ENCODE data around the gene C11orf16.
A peak's percentile ranks its signal among the peaks of the same experiment; 100 is the strongest.
"Not testable (repeated sequence)": the region's sequence is repeated elsewhere in the genome, so short reads cannot be mapped to it uniquely, and the experiment has no call there.

C11orf16 gene, protein sequence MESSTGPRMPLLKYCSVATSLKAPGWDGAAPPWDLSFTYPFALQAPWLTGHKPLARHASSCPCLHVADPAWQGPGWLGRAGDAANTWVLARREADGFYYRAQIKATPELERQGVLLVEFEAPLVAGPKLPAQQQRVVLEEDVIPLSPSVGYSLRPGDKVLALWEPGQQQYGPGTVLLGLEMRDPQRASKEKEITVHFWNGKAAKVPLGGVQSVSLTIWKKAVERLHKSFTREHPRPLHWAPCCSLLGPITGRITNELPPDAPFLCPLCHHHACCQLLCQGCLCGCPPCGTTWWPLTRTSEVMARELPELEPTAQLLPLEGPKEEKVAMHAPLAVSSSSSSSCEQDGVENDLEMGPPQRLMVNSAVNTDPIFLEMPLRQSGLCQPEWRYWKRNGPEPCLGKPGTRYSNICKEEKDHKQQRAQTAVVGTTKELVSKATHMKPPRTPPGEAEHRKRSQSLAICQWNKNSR

DNA sequence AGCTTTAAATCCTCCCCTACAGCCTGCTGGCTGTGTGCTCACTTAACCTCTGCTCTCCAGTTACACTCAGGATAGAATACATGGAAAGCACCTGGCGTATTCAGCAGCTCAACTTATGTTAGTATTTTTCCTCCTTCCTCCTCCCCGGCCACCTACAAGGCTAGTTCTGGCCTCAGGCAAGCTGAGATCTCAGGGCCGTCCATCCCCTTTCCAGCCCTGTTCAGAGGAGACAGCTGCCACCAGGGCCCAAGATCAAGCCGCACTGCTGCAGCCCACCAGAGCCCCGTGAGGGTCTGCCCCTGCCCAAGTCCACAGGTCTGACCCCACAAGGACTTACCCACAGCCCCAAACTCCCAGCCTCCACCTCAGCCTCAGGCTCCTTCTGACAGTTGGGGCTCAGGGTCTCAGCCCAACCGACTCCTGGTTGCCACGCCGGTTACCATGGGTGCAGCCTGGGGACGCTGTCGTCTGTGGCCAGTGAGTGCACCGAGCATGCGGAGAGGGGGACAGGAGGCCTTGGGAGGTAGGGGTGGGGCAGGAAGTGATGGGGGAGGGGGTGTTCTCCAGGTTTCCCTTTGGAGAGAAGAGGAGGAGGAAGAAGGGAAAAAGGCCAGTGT is at the start of gene C11orf16:
Gene C11orf16, minus strand, starts transcription at position 384 of the 617 bp plus-strand sequence. CDS start 639 bp downstream, outside the sequence.
- no peak for DNase-seq (ENCODE audit: low spot score)
- FAIRE-seq = no peak

DNA sequence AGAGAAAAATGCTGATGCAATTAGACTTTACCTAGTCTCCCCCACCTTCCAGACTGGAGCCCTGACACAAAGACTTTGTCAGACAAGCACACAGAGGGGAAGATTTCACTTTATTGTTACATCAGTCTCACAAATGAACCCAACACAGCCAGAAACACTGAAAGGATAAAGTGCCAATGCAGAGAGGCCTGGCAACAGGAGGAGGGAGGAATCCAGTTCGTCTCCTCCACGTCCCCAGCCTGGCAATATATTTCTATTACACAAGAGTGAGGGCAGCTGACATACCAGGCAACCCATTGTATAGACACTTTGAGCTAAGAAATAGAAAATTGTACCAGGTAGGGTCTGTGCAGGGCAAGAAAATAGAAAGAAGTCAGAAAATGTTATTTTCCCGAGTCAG is 47.7 kb upstream of the C11orf16 start:
- DNase-seq (ENCODE audit: low spot score) = no peak
- no peak for FAIRE-seq

DNA sequence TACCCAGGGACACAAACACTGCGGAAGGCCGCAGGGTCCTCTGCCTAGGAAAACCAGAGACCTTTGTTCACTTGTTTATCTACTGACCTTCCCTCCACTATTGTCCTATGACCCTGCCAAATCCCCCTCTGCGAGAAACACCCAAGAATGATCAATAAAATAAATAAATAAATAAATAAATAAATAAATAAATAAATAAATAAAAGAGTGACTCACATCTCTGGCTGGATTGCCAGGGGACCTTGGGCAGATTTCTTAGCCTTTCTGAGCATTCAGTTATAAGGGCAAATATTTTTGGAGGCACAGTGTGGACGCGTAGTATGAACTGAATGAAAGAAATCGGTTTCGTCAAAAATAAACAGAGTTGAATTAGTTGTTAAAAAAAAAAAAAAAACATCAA is 46.6 kb upstream of the C11orf16 start:
- not testable (repeated sequence) for DNase-seq (ENCODE audit: low spot score)

DNA sequence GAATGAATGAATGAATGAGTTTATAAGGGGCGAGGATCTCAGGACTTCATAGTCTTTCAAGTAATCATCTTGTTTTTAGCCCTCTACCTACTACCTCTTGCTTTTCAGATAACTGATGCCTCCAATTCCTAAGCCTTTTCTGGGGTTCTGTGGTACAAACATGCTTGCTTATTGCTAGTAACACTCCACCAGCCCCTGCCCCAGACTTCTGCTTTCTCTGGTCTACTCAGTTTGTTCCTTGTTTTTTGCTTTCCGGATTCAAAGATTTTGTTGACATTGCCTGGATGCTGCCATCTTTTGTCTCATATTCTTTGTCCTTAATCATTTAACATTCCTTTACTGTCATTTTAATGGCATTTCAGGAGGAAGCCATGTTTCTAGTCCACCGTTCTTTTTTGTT is 40.4 kb upstream of the C11orf16 start:
- DNase-seq (ENCODE audit: low spot score) (no peak), FAIRE-seq (no peak)

More for the DNA sequence above, 46.6 kb upstream of the C11orf16 start:
- FAIRE-seq = not testable (repeated sequence)

DNA sequence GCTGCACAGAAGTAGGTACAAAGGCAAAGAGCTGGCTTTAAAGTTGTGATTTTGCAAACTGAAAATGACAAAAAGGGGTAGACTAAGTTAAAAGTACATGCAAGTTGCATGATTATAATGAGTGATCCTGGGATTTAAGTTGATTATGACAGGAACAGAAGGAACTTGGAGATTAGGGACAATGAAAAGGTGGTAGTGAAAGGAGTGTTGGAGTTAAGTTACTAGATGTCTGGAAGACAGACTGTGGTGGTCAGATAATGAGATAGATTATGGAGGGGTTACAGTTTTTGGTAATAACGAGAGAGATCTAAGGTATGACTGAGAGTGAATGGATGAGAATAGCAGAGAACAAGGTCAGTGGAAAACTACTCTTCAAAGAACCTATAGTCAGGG is 39.2 kb upstream of the C11orf16 start:
- FAIRE-seq (no peak), DNase-seq (ENCODE audit: low spot score) (no peak)

DNA sequence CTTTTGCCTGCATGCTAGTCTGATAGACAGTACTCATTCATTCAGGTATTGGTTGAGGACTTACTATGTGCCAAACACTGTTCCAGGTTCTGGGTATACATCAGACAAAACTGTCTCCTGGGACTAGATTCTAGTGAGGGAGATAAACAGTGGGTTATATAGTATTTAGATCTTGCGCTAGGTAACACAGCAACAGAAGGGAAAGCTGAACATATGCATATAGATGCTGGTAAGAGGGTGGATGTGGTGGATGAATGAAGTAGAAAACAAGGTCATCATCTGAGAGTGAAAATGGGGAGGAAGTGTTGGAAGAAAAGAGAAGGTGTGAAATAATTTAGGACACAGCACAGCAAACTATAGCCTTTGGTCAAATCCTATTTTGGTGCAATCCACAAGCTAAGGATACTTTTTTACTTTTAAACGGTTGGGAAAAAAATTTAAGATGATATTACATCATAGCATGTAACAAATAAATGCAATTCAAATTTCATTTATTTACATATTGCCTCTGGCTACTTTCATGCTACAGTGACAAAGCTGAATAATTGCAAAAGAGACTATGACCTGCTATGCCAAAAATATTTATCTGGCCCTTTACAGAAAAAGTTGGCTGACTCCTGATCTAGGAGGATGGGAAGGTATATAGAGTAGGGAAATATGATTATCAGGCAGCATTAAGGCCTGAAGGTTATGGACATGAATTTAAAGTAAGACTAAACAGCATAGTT is 38.6 kb upstream of the C11orf16 start:
- FAIRE-seq (no peak), DNase-seq (ENCODE audit: low spot score) (no peak)

DNA sequence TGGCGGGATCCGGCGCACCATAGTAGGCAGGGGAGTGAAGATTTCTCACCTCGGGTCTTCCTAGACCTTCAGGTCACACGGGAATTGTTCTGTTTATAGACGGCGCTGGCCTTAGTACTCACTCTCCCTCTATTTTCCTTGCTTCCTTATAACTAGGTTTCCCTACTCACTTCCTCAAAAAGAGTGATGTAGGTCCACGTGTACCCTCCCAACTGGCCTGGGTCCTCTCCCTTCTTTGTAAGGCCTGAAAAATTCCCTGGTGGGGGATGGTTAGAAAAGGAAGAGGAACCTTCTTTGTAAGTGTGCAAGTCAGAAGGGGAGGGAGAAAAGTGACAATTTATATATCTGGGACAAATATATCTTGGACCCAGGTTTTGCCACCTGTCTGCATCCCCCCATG is 34.4 kb upstream of the C11orf16 start:
- FAIRE-seq (no peak), DNase-seq (ENCODE audit: low spot score) (no peak)

DNA sequence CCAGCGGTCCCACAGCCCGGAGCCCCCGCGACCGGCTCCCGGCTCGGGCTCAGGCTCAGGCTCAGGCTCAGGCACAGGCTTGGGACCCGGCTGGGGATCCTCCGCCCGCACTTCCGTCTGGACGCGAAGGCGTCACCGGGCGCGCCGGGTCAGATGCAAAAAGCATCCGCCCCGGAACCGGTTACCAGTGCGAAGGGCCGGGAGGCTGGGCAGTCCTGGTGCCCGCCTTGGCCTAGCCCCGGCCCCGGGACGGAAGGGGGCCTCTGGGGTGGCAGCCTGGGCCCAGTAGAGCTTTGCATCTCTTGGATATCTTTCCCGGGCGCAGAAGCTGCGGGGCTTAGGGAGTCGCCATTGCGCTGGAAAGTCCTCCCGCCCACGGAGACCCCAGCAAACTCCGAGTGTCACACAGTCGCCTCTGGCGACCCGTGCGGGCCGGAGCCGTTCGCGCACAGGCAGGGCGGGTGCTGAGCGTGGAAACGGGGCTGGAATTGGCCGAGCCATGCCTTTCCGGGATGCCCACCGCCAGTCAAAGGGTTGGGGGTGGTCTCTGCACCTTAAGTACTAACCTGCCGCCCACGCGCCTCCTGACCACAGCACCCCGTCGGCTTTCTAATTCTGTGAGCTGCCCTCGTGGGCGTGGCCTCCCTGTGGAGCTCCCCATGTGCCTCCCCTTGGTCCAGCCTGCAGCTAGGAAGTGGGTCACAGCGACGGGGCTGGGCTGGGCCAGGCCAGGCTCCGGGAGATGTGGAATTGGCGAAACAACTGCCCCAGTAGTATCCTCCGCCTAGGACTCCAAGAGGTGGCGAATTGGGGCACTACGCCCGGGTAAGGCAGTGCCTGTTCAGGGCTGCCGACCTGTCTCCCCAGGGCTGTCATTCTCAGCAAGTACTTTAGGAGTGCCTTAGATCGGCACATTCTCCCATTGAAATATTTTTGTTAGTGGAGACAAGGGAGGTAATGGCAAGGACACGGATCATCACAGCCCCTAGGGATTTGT is 31.9 kb upstream of the C11orf16 start, which contains the start of gene TMEM9B:
Gene TMEM9B, minus strand, starts transcription at position 119 of the 997 bp plus-strand sequence. CDS start 129 bp downstream, outside the sequence.
- no peak for FAIRE-seq
- peak; percentile 63 for DNase-seq (ENCODE audit: low spot score)

DNA sequence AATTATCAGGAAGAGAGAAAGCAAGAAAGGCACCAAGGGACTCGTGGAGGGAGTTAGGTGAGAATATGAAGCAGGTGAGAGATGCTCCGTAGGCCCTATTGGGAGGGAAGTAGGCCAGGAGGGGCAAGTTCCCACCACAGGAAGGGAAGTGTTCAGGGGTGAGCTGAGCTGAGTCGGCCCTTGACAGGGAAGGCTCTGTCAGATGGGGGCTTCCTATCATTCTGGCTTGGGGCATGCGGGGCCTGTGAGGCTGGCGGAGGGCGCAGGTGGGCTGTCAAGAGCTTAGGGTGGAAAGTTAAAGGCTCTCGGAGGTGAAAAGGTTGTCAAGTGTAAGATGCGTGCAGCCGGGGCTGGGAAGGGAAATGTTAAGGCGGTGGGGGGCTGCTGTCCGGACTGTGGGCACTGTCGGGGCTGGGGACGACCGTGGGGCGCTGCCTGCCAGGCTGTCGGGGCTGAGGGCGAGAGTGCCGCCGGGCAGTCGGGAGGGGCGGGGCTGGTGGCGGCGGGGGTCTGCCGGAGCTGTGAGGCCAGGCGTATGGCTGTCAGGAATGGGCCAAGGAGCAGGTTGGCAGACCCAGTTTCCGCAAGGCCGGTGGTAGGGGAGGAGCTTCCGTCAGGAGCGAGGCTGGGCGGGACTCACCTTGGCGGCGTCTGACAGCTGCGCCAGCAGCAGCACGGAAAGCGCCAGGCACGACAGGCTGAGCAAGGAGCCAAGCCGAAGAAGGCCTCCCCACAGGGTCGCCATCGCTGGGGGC is 31.0 kb upstream of the C11orf16 start:
- FAIRE-seq (no peak), DNase-seq (ENCODE audit: low spot score) (peak; percentile 40)

DNA sequence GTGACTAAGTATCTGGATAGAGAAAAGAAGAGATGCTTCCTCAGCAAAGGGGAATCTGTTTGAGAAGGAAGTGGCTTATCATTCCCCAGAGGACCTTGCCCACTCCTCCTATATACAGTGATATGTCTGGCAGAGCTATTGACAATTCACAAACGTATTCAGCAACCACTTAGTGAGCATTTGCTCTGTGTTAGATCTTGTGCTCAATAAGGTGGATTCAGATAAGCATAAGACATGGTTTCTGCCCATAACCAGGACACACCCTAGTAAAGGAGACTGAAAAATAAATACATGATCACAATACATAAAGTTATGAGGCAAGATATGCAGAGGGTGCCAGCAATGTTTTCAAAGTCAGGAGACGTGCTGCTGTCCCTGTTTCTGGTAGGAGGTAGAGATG is 30.1 kb upstream of the C11orf16 start:
- FAIRE-seq (no peak), DNase-seq (ENCODE audit: low spot score) (no peak)

DNA sequence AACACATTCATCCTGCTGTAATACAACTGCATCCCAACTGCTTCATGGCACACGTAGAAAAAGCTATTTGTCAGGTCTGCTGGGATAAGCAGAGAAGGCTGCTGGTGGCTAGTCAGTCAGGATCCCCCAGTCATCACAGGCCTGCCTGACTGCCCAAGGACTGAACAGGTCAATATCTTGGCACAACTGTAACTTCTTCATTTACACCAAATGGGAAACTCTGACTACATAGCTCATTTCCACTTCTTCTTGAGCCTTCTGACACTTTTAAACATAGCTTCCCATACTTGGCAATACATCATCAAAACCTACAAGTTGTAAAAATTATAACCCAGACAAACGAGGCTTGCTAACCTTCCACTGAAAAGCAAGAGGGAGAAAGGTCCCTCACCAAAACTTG is 28.7 kb upstream of the C11orf16 start:
- no peak for DNase-seq (ENCODE audit: low spot score)
- no peak for FAIRE-seq

DNA sequence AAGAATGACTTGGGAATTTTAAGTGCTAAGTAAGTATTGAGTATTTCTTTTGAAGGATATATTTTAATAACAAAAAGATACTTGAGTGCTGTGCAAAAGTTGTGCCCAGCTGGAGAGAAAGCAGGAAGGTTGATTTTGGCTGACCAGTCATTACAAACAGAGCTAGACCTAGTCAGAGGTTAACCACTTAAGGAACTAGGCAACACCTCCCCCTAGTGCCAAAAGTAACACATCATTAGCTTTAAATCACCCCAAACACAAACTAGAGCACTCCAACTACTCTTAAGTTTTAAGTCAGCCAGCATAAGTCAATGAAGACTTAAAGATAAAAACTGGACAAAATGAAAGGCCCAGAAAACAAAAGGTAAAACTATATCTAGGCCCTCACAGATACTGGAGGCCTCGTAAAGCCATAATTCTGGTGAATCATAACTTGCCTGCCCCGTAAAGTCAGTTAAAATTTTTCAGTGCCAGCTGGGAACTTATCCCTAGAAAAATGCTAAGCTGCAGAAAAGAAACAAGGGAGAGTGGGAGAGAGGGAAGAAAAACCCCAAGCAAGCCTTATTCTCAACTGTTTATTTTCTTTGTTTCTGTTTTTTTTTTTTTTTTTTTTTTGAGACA is 26.9 kb upstream of the C11orf16 start:
- DNase-seq (ENCODE audit: low spot score) (peak; percentile 60), FAIRE-seq (peak; percentile 76)

DNA sequence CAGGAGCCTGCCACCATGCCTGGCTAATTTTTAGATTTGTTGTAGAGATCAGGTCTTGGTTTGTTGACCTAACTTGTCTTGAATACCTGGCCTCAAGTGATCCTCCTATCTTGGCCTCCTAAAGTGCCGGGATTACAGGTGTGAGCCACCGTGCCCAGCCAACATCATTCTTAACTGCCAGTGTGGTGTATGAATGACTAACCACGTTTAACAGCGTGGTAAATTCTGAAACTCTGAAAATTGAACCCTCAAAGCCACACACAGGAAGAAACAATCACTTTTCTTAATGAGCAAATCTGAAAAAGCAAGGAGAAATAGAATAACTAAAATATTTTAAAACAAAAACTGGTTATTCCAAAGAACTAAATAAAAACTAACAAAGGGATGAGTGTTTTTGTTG is 24.1 kb upstream of the C11orf16 start:
- FAIRE-seq = no peak

DNA sequence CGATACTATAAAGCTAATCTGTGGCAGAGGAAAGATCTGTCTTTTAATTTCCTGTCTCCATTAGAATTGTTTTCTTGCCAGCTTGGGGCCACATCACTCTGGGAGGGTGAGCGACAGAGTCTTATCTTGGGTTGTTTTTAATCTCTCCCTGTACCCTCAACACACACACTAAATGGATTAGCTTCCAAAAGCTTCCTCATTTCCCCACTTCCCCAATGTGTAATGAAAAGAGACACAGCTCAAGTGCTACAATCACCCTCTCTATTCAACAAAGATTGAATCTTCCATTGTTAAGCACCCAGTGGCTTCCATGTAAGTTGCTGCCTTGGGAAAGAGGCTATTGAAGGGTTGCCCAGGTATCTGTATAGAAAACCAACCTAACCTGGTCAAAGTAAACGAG is 16.1 kb upstream of the C11orf16 start:
- FAIRE-seq (no peak), DNase-seq (ENCODE audit: low spot score) (no peak)

More for the DNA sequence above, 24.1 kb upstream of the C11orf16 start:
- DNase-seq (ENCODE audit: low spot score) = no peak

DNA sequence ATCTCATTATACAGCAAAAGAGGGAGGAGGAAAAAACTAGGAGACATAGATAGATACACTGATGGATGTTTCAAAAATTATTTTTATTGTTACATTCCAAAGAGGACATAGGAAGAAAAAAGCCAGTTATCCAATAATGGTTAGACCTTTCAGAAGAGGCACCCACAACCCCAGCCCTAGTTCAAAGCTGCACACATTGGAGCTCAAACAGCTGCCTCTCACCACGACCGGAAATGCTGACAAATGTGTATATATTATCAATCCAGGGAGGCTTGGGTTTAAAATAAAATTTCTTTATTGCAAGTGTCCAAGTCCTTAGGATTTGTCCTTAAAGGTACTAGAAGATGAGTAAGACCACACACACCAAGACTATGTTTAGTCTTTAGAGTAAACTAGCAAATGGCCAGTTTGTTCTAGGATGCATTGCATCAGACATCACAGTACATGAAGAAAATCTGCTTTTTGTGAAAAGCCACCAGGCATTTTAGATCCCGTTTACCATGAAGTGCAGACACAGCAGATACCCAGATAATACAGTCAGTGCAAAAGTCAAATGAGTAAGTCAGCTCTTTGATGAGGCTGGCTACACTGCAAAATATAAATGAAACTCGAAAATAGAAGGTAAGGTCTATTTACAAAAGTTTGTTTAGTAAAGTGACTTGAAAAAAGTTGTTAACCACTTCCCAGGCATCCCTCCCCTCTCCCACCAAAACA is 14.6 kb upstream of the C11orf16 start:
- FAIRE-seq (no peak), DNase-seq (ENCODE audit: low spot score) (no peak)

DNA sequence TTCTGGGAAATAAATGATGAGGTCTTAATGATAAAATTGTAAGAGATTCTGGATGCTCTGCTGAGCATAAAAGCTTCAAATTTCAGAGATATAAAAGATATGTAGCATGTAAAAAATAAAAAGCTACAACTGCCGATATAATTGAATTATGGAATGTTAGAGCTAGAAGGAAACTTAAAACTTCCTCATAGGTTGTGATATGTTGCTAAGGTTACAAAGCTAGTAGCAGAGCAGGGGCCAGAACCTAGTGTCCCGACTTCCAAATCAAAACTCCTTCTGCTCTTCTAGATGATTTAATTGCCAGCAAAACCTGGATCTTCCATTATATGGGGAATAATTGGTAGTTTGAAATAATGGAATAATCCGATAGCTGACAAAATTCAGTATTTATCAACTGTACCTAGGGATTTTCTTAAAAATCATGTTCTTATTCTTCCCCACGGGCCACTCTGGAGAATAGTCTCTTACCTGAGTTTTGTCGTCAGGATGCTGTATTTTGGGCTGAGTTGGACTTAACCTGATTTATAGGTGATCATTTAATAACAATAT is 9.8 kb upstream of the C11orf16 start, which contains the start of gene ASCL3:
Gene ASCL3, minus strand, starts transcription at position 499 of the 549 bp plus-strand sequence. CDS start 4,855 bp downstream, outside the sequence.
- no peak for DNase-seq (ENCODE audit: low spot score)
- no peak for FAIRE-seq

DNA sequence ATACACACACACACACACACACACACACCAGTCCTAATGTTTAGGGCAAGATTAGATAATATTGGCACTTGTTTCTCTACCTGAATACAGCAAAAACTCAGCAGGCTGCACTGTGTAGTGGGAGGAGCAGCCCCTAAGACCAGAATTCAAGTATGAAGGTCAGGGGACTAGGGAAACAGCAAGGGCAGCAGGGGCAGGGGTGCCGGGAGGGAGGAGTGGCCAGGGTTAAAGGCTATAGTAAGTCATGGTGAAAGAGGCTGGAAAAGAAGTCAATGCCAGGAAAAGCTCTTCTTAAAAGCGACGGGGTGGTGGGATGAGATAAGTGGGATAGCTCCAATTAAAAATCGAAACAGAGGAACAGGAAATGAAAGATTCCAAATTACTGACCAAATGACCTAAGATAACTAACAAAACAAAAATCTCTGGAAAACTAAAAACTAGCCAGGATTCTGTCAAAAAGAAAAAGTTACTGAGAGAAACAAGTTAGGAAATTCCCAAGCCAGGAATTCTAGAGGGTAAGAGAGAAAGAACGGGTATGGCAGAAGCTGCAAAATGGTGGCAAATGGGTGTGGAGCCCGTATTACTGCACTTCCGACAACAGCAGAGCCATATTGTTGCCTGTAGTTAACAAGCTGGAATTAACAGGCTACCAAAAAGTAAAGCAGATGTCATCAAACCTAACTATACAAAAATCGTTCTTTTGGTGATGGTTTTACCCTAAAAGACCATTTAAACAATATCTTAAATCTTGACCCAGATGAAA is 8.8 kb upstream of the C11orf16 start:
- FAIRE-seq (no peak), DNase-seq (ENCODE audit: low spot score) (no peak)

DNA sequence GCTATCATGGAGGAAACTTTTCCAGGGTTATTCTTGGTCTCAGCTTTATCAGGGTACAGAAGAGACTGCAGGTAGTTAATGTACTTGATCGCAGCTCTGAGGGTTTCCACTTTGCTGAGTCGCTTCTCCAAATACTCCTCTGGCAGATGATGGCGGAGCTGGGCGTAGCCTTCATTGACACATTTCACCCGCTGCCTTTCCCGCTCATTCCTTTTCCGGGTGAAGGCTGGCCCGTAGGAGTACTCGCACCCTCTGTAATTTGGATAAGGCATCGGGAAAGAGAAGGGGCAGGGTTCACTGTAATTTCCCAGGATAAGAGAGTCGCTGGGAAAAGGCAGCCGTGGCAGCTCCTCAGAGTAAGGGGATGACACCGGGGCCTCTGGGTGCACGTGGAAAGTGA is 4.9 kb upstream of the C11orf16 start:
- FAIRE-seq = no peak
- no peak for DNase-seq (ENCODE audit: low spot score)

All from RCC 7860 (cell line).